Smooth muscle cell (in vitro differentiated cells): ENCODE measurements around the gene NAP1L1. TPM values are rescaled to one million over a fixed set of nuclear protein-coding genes. Genes with fewer than 3 reads are reported as not detected.
A peak's percentile ranks its signal among the peaks of the same experiment; 100 is the strongest.

Experiments
- DNase-seq: peaks from one replicate; lab custom pipeline; 2025; ENCODE audit not compliant: unreplicated experiment; lab: John Stamatoyannopoulos, UW
- H2AFZ ChIP-seq: fragments of 200-600 bp; sonication (generic); 2 replicates; pipeline ENCODE4 v1.6.0; 2016; ENCODE audit warnings: antibody characterized with exemption, low read depth, mild to moderate bottlenecking
- H3F3A ChIP-seq: fragments of 200-600 bp; sonication (generic); 2 replicates; pipeline ENCODE4 v1.6.0; 2017; ENCODE audit warnings: antibody characterized with exemption, low read depth
- H3K27ac ChIP-seq: fragments of 200-600 bp; sonication (generic); 2 replicates; pipeline ENCODE4 v1.5.1; 2016; ENCODE audit warnings: low read depth, mild to moderate bottlenecking
- H3K27me3 ChIP-seq: fragments of 200-600 bp; sonication (generic); 2 replicates; pipeline ENCODE4 v1.6.1; 2016; ENCODE audit warnings: low read depth, mild to moderate bottlenecking
- H3K36me3 ChIP-seq: fragments of 200-600 bp; sonication (generic); 2 replicates; pipeline ENCODE4 v1.5.1; 2016; ENCODE audit warnings: low read depth
- H3K4me1 ChIP-seq: fragments of 200-600 bp; sonication (generic); 2 replicates; pipeline ENCODE4 v1.5.1; 2016; ENCODE audit warnings: low read depth
- H3K4me2 ChIP-seq: fragments of 200-600 bp; sonication (generic); 2 replicates; pipeline ENCODE4 v1.6.0; 2016; ENCODE audit warnings: mild to moderate bottlenecking
- H3K4me3 ChIP-seq: fragments of 200-600 bp; sonication (generic); 2 replicates; pipeline ENCODE4 v1.5.1; 2016; ENCODE audit warnings: mild to moderate bottlenecking
- H3K79me2 ChIP-seq: fragments of 200-600 bp; sonication (generic); 2 replicates; pipeline ENCODE4 v1.6.0; 2016; ENCODE audit warnings: low read depth, mild to moderate bottlenecking
- H3K9ac ChIP-seq: fragments of 200-600 bp; sonication (generic); 2 replicates; pipeline ENCODE4 v1.6.0; 2016; ENCODE audit warnings: low read depth
- H3K9me3 ChIP-seq: fragments of 200-600 bp; sonication (generic); replicated peaks from 2 replicates; pipeline ENCODE4 v1.5.1; 2016; ENCODE audit warnings: low read depth
- H4K20me1 ChIP-seq: fragments of 200-600 bp; sonication (generic); 2 replicates; pipeline ENCODE4 v1.6.0; 2016; ENCODE audit warnings: low read depth
- CTCF ChIP-seq: fragments of 200-600 bp; sonication (generic); IDR thresholded peaks from 2 replicates; pipeline ENCODE4 v1.5.1; 2017; ENCODE audit warnings: borderline replicate concordance, mild to moderate bottlenecking, antibody characterized with exemption; ENCODE audit not compliant: insufficient read depth, poor library complexity, severe bottlenecking
- WGBS: methylation state at CpG from one replicate; pipeline ENCODE4 v1.1.7; 2016; ENCODE audit warnings: low lambda C conversion rate; 5-methylcytosine and 5-hydroxymethylcytosine counted together
- polyA plus RNA-seq: library from polyadenylated mRNA; unstranded; fragments of >200 nt; fragmentation: Nextera tagmentation; extraction: Ambion mirVana; gene quantifications from 2 replicates; pipeline ENCODE4 v1.2.1, GENCODE V29; 2016
- total RNA-seq: library from RNA; depleted of rRNA; stranded (reverse); fragments of >200 nt; gene quantifications from 2 replicates; pipeline ENCODE4 v1.2.3, GENCODE V29; 2014

NAP1L1 gene
- total and polyA plus RNA-seq, 2 experiments from 2014 or later: 110 to 221 TPM

- Histone ChIP-seq H3K4me2 (no peak overlapping the region), H3K4me1 (no peaks in the 10 kb centered on the region), H3K79me2 (no peaks in the 10 kb centered on the region), H3K27me3 (no peaks in the 10 kb centered on the region), H3K9me3 (no peaks in the 10 kb centered on the region), H4K20me1 (no peaks in the 10 kb centered on the region), H2AFZ (no peak overlapping the region), H3K9ac (no peak overlapping the region), H3K4me3 (no peak overlapping the region), H3F3A (peaks cover 2% of the 10 kb centered on the region), H3K27ac (no peak overlapping the region), H3K36me3 (no peaks in the 10 kb centered on the region)
- TF ChIP-seq CTCF: no peak
- no peak for DNase-seq
- WGBS: 67% methylated on average over 2 of the region's 2 CpGs
Observed at GRCh38 chr12:76091246-76091754, 6.8 kb upstream of the NAP1L1 start.

DNA sequence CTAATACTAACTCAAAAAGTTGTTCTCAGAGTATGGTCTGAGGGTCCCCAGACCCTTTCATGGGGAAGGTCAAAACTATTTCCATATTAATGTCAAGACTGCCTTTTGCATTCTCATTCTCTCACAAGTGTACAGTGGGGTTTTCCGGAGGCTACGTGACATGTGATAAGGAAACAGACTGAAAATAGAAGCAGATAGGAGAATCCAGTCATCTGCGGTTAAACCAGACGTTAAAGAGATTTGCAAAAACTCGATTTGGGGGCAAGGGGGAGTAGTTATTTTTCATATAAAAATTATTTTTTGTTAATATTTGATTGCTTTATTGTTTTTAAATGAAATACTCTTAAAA, 1.0 kb upstream of the NAP1L1 start:
- H3K9ac ChIP-seq: peak overlapping the region; percentile 98
- H3K4me2 ChIP-seq: peak overlapping the region; percentile 99
- H3K4me3 ChIP-seq: peak overlapping the region; percentile 88
- H3K27me3 ChIP-seq: no peaks in the 10 kb centered on the region
- H3K4me1 ChIP-seq: peaks cover 27% of the 10 kb centered on the region
- TF ChIP-seq CTCF: no peak
- peak overlapping the region; percentile 38 for H2AFZ ChIP-seq
- peaks cover 39% of the 10 kb centered on the region for H3K79me2 ChIP-seq
- H4K20me1 ChIP-seq: peaks cover 33% of the 10 kb centered on the region
- H3K36me3 ChIP-seq: no peaks in the 10 kb centered on the region
- 13% methylated on average over 5 of the region's 5 CpGs for WGBS
- peak overlapping the region; percentile 99 for H3K27ac ChIP-seq
- no peaks in the 10 kb centered on the region for H3K9me3 ChIP-seq
- H3F3A ChIP-seq: peaks cover 13% of the 10 kb centered on the region
- DNase-seq: no peak

- WGBS: 3% methylated on average over 41 of the region's 44 CpGs
- H3K4me1 ChIP-seq: peaks cover 27% of the 10 kb centered on the region
- no peaks in the 10 kb centered on the region for H3K27me3 ChIP-seq
- peak overlapping the region; percentile 38 for H2AFZ ChIP-seq
- peak overlapping the region; percentile 88 for H3K4me3 ChIP-seq
- peak overlapping the region; percentile 98 for H3K9ac ChIP-seq
- peak overlapping the region; percentile 99 for H3K4me2 ChIP-seq
- peak; percentile 95 for DNase-seq
- no peaks in the 10 kb centered on the region for H3K36me3 ChIP-seq
- H3K79me2 ChIP-seq: peaks cover 44% of the 10 kb centered on the region
- peaks cover 38% of the 10 kb centered on the region for H4K20me1 ChIP-seq
- no peak for TF ChIP-seq CTCF
- peak overlapping the region; percentile 99 for H3K27ac ChIP-seq
- H3K9me3 ChIP-seq: no peaks in the 10 kb centered on the region
- H3F3A ChIP-seq: peaks cover 13% of the 10 kb centered on the region
Observed at GRCh38 chr12:76084863-76085519, 506 bp upstream of the NAP1L1 start.

DNA sequence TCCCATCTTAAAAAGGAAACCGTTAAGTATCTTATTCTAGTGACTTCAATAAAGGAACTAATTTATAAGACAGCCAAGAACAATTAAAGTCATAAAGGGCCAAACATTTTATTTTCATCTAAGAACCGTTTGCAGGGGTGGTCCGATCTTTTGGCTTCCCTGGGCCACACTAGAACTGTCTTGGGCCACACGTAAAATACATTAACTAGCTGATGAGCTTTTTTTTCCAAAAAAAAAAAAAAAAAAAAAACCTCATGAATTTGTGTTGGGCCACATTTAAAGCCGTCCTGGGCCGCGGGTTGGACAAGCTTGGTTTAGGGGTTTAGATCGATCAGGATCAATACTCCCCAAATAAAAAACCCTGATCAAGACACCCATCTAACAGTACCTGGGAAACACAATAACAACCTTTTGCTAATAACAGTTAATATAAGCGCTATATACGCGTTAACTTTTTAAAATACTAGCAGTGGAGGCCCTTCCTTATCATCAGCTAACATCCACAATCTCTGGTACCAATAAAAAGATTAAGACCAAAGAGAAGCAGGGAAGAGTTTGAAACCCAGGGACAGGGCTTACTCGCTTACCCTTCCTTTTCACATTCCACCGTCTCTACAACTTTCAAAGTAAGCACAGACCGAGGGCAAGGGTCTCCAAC, 1.1 kb downstream of the NAP1L1 start:
- TF ChIP-seq CTCF: no peak
- H3K27ac ChIP-seq: peak overlapping the region; percentile 99
- H2AFZ ChIP-seq: no peak overlapping the region
- peak overlapping the region; percentile 99 for H3K4me2 ChIP-seq
- H3K79me2 ChIP-seq: peaks cover 60% of the 10 kb centered on the region
- no peaks in the 10 kb centered on the region for H3K36me3 ChIP-seq
- H3K27me3 ChIP-seq: no peaks in the 10 kb centered on the region
- H3K9ac ChIP-seq: peak overlapping the region; percentile 98
- H4K20me1 ChIP-seq: peaks cover 54% of the 10 kb centered on the region
- H3K4me3 ChIP-seq: peak overlapping the region; percentile 88
- WGBS: 4% methylated on average over 14 of the region's 14 CpGs
- H3F3A ChIP-seq: peaks cover 13% of the 10 kb centered on the region
- no peak for DNase-seq
- peaks cover 27% of the 10 kb centered on the region for H3K4me1 ChIP-seq
- no peaks in the 10 kb centered on the region for H3K9me3 ChIP-seq
